Measurements from ENCODE around the gene DNAH10. TPM values are rescaled to one million over a fixed set of nuclear protein-coding genes. Genes with fewer than 3 reads are reported as not detected.
A peak's percentile ranks its signal among the peaks of the same experiment; 100 is the strongest.

The DNAH10 gene
- polyA plus RNA-seq, 6 donors from 2014 or later = 0.03 to 0.33 (median 0.17) TPM; not detected in 1

- no peak overlapping the region for H3K4me3 Mint-ChIP-seq
- no peaks in the 10 kb centered on the region for H3K4me1 Mint-ChIP-seq
- no peaks in the 10 kb centered on the region for H3K36me3 Mint-ChIP-seq
- DNase-seq (no peak), ATAC-seq (ENCODE audit: low read depth in 2 of 2) (no peak)
- H3K27ac Mint-ChIP-seq = no peak overlapping the region
- peaks cover 6 to 30% (median 26%) of the 10 kb centered on the region in 3 donors for H3K27me3 Mint-ChIP-seq
- peaks cover 0 to 2% (median 0%) of the 10 kb centered on the region in 7 donors for H3K9me3 Mint-ChIP-seq
These were observed 105.0 kb downstream of the DNAH10 start for GRCh38 chr12:123867141-123867540.

- Mint-ChIP-seq H3K27me3 (peaks cover 9 to 30% (median 26%) of the 10 kb centered on the region in 3 donors), H3K4me3 (no peak overlapping the region), H3K9me3 (peaks cover 0 to 2% (median 0%) of the 10 kb centered on the region in 7 donors), H3K4me1 (no peaks in the 10 kb centered on the region), H3K27ac (no peak overlapping the region), H3K36me3 (no peaks in the 10 kb centered on the region)
- ATAC-seq (ENCODE audit: low read depth in 2 of 2) (no peak), DNase-seq (no peak)
These were observed 106.7 kb downstream of the DNAH10 start for GRCh38 chr12:123868791-123869190.

- no peak for DNase-seq
- Mint-ChIP-seq H3K4me3 (no peak overlapping the region), H3K36me3 (no peaks in the 10 kb centered on the region), H3K27ac (no peak overlapping the region), H3K9me3 (peaks cover 0 to 1% (median 0%) of the 10 kb centered on the region in 7 donors), H3K4me1 (peaks cover 0 to 4% (median 0%) of the 10 kb centered on the region in 3 donors), H3K27me3 (peaks cover 9 to 15% (median 15%) of the 10 kb centered on the region in 3 donors)
- ATAC-seq (ENCODE audit: low read depth in 2 of 2) = no peak
These were observed 111.7 kb downstream of the DNAH10 start for GRCh38 chr12:123873793-123874192.

DNA sequence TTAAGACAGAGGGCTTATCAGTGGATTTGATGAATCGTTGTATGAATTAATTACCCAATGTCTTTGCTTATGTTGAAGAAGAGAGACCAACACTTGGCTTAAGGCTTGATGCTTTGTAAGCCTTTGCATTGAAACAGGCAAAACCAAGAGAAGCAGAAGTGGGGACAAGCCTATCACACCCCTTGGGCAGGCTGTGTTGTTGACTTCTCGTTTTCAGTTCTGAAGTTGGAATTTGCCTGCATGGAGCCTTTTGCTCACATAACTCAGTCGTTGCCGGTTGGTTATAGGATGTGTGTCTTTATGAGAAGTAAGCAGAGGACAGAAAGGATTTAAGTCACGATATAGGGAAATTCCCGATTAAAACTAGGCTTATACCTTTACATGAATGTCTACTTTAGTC lies 115.9 kb downstream of the DNAH10 start:
- H3K4me1 Mint-ChIP-seq = peaks cover 0 to 4% (median 0%) of the 10 kb centered on the region in 3 donors
- H3K27me3 Mint-ChIP-seq = peaks cover 3 to 12% (median 9%) of the 10 kb centered on the region in 3 donors
- DNase-seq (no peak), ATAC-seq (ENCODE audit: low read depth in 2 of 2) (no peak)
- H3K36me3 Mint-ChIP-seq = no peaks in the 10 kb centered on the region
- no peak overlapping the region for H3K27ac Mint-ChIP-seq
- no peak overlapping the region for H3K4me3 Mint-ChIP-seq
- peaks cover 0 to 1% (median 0%) of the 10 kb centered on the region in 7 donors for H3K9me3 Mint-ChIP-seq

DNA sequence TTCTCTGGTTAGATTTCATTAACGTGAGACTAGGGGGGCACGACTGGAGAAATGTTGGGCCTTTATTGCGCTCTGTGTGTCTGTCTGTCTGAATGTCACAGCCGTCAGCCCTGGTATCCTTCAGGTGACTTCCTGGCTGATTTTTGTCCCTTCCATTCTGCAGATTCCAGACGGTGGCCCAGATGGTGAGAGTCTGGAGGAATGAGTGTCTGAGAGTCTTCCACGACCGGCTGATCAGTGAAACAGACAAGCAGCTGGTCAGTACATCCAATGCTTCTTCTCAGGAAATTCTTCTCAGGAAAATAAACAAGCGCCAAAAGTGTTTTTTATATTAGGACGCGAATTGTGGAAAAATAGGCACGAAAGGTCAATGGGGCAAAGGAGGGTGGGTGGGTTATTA lies 117.0 kb downstream of the DNAH10 start:
- peaks cover 0 to 3% (median 0%) of the 10 kb centered on the region in 3 donors for H3K4me1 Mint-ChIP-seq
- no peak overlapping the region for H3K27ac Mint-ChIP-seq
- no peak overlapping the region for H3K4me3 Mint-ChIP-seq
- peaks cover 0 to 7% (median 0%) of the 10 kb centered on the region in 7 donors for H3K9me3 Mint-ChIP-seq
- DNase-seq = no peak
- H3K27me3 Mint-ChIP-seq = peaks cover 0 to 14% (median 11%) of the 10 kb centered on the region in 3 donors
- no peaks in the 10 kb centered on the region for H3K36me3 Mint-ChIP-seq
- ATAC-seq (ENCODE audit: low read depth in 2 of 2) = no peak

DNA sequence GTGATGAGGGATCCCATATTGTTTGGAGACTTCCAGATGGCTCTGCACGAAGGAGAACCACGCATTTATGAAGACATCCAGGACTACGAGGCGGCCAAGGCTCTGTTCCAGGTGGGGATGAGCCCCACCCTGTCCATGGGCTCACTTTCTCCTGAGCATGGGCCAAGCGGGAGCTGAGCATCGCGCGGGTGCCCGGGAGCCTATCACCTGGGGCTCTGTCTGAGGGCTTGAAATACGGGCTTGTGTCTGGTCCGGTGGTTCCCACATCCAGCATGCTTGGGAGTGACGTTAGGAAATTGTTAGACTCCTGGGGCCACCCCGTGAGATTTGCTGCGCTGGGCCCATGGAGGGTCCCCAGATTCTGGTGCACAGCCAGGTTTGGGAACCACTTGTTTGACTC lies 117.6 kb downstream of the DNAH10 start:
- H3K9me3 Mint-ChIP-seq = peaks cover 0 to 13% (median 3%) of the 10 kb centered on the region in 7 donors
- no peaks in the 10 kb centered on the region for H3K36me3 Mint-ChIP-seq
- H3K4me3 Mint-ChIP-seq = peak overlapping the region in 1 of 8 donors; percentile 61
- ATAC-seq (ENCODE audit: low read depth in 2 of 2) (no peak), DNase-seq (no peak)
- H3K27ac Mint-ChIP-seq = no peak overlapping the region
- peaks cover 0 to 14% (median 11%) of the 10 kb centered on the region in 3 donors for H3K27me3 Mint-ChIP-seq
- no peaks in the 10 kb centered on the region for H3K4me1 Mint-ChIP-seq

DNA sequence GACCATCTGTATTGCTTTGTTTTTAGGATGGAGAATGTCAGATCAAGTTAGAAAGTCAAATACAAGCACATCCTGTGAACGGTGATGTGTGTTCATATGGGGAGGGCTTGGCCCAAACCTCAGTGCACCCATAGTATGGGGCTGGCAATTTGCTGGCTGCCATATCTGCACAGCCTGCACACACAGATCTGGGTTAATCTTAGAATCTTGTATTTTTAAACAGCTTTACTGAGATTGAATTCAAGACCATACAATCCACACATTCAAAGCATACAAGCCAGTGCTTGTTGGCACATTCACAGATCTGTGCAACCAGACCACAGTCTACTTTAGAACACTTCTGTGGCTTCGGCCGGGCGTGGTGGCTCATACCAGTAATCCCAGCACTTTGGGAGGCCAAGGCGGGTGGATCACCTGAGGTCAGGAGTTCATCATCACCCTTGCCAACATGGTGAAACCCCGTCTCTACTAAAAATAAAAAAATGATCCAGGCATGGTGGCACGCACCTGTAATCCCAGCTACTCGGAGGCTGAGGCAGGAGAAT lies 120.1 kb downstream of the DNAH10 start:
- Mint-ChIP-seq H3K27me3 (peaks cover 0 to 23% (median 7%) of the 10 kb centered on the region in 3 donors), H3K4me3 (no peak overlapping the region), H3K4me1 (no peaks in the 10 kb centered on the region), H3K36me3 (no peaks in the 10 kb centered on the region), H3K9me3 (peaks cover 0 to 13% (median 3%) of the 10 kb centered on the region in 7 donors), H3K27ac (no peak overlapping the region)
- DNase-seq (no peak), ATAC-seq (ENCODE audit: low read depth in 2 of 2) (no peak)

- Mint-ChIP-seq H3K36me3 (no peaks in the 10 kb centered on the region), H3K9me3 (peaks cover 0 to 13% (median 3%) of the 10 kb centered on the region in 7 donors), H3K4me3 (no peak overlapping the region), H3K27me3 (peaks cover 4 to 34% (median 16%) of the 10 kb centered on the region in 3 donors), H3K4me1 (no peaks in the 10 kb centered on the region), H3K27ac (no peak overlapping the region)
- DNase-seq (no peak), ATAC-seq (ENCODE audit: low read depth in 2 of 2) (no peak)
These were observed 124.2 kb downstream of the DNAH10 start for GRCh38 chr12:123886258-123886657.

- H3K4me3 Mint-ChIP-seq = peak overlapping the region in 1 of 8 donors; percentile 13
- no peaks in the 10 kb centered on the region for H3K36me3 Mint-ChIP-seq
- peaks cover 4 to 39% (median 24%) of the 10 kb centered on the region in 3 donors for H3K27me3 Mint-ChIP-seq
- peaks cover 0 to 13% (median 3%) of the 10 kb centered on the region in 7 donors for H3K9me3 Mint-ChIP-seq
- no peaks in the 10 kb centered on the region for H3K4me1 Mint-ChIP-seq
- no peak for DNase-seq
- H3K27ac Mint-ChIP-seq = no peak overlapping the region
- ATAC-seq (ENCODE audit: low read depth in 2 of 2) = no peak
These were observed 125.0 kb downstream of the DNAH10 start for GRCh38 chr12:123886931-123887582.

GRCh38 chr12:123888989-123889388 lies 126.9 kb downstream of the DNAH10 start:
- Mint-ChIP-seq H3K27ac (no peak overlapping the region), H3K4me1 (no peaks in the 10 kb centered on the region), H3K36me3 (no peaks in the 10 kb centered on the region), H3K4me3 (no peak overlapping the region), H3K27me3 (peaks cover 4 to 32% (median 18%) of the 10 kb centered on the region in 3 donors), H3K9me3 (peaks cover 0 to 7% (median 3%) of the 10 kb centered on the region in 7 donors)
- ATAC-seq (ENCODE audit: low read depth in 2 of 2) (no peak), DNase-seq (no peak)

DNA sequence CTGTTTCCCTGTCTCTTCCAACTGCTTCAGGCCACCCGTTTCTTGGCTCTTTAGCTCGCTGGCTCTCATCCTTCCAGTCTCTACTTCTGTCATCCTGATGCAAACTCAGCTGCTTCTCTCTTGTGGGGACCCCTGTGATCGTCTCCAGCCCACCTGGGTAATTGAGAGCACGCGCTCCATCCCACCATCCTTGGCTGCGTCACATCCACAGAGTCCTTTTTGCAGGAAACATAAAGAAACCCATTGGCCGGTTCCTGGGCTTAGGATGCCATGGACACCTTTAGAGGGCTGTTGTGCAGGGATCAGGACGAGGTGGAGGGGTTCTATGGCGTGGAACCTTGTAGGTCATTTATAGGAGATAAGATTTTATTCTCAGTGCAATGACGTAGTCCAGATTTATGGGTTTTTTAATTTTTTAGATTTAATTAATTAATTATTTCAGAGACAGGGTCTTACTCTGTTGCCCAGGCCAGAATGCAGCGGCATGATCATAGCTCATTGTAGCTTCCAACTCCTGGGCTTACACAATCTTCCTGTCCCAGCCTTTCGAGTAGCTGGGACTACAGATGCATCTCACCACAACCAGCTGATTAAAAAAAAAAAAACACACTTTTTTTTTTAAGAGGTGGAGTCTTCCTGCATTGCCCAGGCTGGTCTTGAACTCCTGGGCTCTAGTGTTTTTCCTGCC lies 127.9 kb downstream of the DNAH10 start:
- Mint-ChIP-seq H3K4me1 (no peaks in the 10 kb centered on the region), H3K9me3 (no peaks in the 10 kb centered on the region), H3K27me3 (peaks cover 9 to 32% (median 23%) of the 10 kb centered on the region in 3 donors), H3K27ac (peak overlapping the region in 1 of 6 donors; percentile 14), H3K36me3 (no peaks in the 10 kb centered on the region), H3K4me3 (no peak overlapping the region)
- ATAC-seq (ENCODE audit: low read depth in 2 of 2) (no peak), DNase-seq (no peak)

GRCh38 chr12:123890536-123890902 lies 128.4 kb downstream of the DNAH10 start:
- no peak for DNase-seq
- H3K27me3 Mint-ChIP-seq = peaks cover 12 to 32% (median 23%) of the 10 kb centered on the region in 3 donors
- no peak overlapping the region for H3K27ac Mint-ChIP-seq
- no peak for ATAC-seq (ENCODE audit: low read depth in 2 of 2)
- H3K4me1 Mint-ChIP-seq = no peaks in the 10 kb centered on the region
- H3K36me3 Mint-ChIP-seq = no peaks in the 10 kb centered on the region
- no peaks in the 10 kb centered on the region for H3K9me3 Mint-ChIP-seq
- no peak overlapping the region for H3K4me3 Mint-ChIP-seq

GRCh38 chr12:123891011-123891410 lies 128.9 kb downstream of the DNAH10 start:
- Mint-ChIP-seq H3K4me1 (no peaks in the 10 kb centered on the region), H3K27ac (no peak overlapping the region), H3K4me3 (no peak overlapping the region), H3K36me3 (no peaks in the 10 kb centered on the region), H3K27me3 (peaks cover 14 to 31% (median 23%) of the 10 kb centered on the region in 3 donors), H3K9me3 (no peaks in the 10 kb centered on the region)
- ATAC-seq (ENCODE audit: low read depth in 2 of 2) = no peak
- no peak for DNase-seq
